ENCODE results near the gene GRM4.
A peak's percentile ranks its signal among the peaks of the same experiment; 100 is the strongest.

GRM4 gene

DNA sequence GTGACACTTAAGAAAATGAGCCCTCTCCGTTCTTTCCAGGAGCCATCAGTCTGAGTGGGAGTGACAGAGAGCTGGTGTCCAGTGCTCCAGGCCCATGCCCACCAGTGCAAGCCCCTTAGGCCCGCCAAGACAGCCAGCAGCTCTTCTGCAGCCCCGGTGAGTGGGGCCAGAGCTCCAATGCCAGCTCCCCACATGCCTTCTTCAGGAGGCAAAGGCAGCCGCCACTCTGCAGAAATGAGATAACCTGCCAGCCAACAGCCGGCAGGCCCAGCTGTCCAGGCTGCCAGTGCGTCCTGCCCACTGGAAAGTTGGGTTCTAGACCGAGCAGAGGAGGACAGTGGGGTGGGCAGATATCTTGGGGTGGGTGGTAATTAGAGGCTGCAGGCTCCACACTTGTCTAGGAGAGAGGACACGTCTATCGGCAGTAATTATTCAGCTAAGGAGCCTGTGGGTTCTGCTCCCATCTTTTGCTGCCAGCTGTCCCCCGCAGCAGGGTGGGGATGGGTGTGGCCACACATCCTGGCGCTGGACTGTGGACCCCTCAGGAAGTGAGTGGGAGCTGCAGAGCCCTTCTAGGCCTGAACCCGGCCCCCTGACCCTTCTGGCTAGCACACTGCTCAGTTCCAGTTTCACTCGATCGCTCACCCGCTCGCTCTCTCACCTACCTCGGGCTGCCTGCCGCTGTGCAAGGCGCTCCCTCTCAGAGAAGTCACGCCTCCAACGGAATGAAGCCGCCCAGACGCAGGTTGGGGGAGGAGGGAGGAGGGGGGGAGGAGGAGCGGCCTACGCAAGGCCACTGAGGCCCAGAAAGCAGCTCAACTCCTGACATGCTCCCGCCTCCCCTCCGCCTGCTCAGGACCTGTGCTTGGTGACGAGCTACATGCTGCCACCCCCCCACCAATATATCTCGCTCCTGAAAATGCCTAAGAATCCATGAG lies 3.6 kb downstream of the GRM4 start:
- DNase-seq = no peak

GRCh38 chr6:34140075-34140474 lies 5.8 kb downstream of the GRM4 start:
- no peak for DNase-seq

DNA sequence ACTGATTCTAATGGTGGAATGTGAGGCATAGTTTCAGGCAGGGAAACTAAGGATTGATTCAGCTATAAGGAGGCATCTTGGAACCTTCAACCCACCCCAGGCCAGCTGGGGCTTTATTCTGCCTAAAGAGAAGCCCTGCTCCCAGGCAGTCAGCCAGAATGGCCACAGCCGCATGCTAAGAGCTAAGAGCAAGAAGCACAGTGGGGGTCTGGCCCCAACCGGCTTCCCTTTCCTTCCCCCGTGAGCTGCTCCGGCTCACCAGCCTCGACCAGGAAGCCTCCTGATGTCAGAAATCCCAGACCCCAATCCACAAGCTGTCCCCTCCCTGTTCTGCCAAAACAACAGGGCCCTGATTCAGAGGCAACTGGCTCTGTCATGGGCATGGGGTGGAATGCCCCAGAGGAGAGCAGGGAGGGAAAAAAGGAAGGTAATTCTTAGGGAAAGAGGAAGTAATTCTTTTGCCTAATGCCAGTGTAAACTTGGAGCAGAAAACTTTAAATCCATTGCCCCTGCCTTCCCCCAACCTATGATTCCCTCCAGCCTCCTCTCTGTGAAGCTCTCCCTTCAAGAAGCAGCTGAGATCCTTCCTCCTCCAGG lies 6.9 kb downstream of the GRM4 start:
- no peak for DNase-seq

DNA sequence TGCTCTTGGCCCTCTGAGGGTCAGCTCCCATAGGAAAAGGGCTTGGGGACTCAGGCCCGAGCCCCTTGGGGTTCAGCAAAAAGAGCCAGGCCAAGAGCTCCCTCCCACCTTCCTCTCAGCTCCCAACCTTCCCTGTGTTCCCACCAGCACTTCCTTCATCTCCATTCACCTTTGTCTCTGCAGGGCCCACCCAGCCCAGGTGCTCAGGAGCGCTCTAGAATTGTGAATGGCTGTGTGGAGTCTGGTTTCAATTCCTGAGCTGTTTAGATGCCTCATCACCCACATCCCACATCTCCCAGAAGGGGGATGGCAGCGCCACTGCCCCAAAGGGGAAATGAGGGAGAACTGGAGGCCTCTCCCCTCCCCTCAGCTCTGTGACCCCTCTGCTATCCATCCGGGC lies 7.7 kb downstream of the GRM4 start:
- DNase-seq = no peak

- no peak for DNase-seq
Measured at GRCh38 chr6:34135541-34135940, 10.3 kb downstream of the GRM4 start.

GRCh38 chr6:34132486-34133185 lies 13.3 kb downstream of the GRM4 start:
- DNase-seq = peak; percentile 44

- DNase-seq = no peak
Measured at GRCh38 chr6:34131326-34132290, 14.3 kb downstream of the GRM4 start.

DNA sequence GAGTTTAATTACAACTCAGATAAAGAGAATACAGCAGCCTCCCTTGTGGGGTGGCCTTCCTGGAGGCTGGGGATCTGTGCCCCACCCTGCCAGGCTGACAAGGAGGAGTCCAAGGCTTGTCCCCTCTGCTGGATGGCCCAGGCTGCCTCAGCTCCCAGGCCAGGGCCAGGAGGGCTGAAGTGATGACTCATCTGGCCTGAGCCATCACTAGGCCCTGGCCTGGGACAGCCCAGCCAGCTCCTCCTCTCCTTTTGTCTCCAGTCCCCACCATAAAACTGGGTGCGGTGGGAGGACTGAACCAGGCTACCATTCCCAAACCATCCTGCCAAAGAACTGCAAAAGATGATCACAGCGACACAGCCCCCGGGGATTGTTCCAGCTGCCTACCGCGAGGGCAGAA lies 15.0 kb downstream of the GRM4 start:
- no peak for DNase-seq

DNA sequence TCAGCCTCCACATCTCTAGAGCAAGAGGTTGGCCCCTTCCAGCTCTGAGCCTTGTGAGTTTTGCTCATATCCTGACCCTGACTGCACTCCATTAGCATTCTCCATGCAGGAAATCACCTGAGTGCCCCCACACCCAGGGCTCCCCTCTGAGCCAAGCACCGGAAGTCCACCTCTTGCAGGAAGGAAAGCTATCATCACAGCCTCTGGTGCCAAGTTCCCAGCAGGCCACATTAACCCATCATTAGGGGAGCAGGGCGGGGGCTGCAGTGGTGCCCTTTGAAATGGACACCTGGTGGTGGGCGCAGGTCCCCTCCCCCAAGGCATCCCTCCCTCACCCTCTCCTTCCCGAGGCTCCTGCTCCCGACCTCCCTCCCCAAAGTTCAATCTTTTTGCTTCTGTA lies 16.1 kb downstream of the GRM4 start:
- no peak for DNase-seq

DNA sequence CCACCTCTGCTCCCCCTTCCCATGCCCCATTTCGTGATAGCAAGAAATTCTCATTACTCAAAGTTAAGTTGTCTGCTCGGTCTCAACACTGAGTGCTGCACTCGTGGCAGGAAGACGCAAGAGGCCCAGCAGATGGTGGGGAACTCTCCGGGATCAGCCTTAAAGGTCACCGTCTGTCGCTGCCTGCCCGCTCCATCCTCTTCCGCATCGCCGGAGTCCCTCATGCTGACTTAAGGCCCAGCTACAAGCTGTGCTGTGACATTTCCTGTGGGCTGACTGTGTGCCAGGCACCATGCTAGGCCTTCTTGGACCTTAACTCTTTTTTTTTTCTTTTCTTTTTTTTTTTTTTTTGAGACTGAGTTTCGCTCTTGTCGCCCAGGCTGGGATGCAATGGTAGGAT lies 17.8 kb downstream of the GRM4 start:
- DNase-seq = no peak

DNA sequence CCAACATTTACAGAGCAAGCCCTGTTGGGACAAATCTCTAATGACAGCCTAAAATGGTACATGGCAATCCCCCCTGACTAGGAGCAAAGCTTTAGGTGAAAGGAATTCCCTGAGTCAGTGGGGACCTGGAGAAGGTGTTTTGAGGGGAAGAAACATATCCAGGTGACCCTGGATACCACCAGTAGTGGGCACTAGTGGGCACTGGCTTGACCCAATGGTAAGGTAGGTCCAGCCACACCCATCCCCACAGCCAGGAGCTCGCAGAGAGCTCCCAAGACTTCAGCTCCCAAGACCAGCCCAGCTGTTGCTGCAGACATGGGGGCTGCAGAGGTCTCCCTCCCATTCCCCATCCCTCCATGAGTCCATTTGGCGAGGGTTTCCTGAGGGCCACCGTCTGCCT lies 19.5 kb downstream of the GRM4 start:
- DNase-seq = no peak

DNA sequence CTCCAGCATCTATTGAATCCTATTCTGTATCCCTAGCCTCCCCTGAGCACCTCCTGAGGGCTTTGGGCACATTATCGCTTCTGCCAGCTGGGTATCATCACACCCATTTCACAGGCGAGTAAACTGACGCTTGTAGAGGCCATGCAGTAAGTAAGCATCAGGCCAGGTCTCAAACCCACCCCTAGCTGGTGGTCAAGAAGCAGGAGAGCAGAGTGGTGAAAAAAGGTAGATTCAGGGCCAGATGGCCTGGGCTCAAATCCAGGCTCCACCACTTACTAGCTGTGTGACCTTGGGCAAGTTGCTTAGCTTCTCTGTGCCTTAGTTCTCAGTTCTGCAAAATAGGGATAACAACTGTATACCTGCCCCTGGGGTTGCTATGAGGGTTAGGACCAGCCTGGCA lies 19.9 kb downstream of the GRM4 start:
- no peak for DNase-seq

DNA sequence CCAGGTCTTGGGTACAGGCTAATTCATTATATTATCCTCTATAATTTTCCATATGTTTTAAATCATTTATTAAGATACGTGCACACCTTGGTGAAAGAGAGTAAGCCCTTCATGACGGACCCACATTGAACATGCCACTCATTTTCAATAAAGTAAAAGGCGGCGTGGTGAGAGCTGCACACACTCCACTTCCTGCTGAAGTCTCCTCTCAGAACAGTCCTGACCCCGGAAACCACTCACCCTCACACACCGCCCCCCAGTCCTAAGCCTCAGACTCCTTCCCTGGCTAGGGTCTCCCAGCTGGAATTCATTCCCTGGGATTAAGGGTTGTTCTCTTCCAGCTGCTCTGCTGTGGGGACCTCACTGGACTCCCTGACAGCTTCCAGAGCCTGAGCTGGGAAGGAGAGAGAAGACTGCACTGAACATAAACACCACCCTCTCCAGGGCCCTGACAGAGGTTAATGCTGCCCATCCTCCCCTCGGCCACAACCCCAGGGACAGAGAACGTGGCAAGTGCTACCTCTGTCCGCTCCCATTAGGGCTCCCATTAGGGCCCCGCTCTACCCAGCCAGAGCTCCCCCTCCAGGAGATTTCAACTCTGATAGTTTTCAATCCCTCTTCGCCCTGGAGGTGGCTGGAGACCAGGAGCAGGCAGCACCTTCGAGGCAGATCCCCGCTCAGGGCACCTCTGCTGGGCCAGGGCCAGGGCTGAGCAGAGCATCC lies 24.8 kb downstream of the GRM4 start:
- no peak for DNase-seq

- DNase-seq = no peak
Measured at GRCh38 chr6:34115915-34116314, 30.0 kb downstream of the GRM4 start.

- DNase-seq = peak; percentile 22
Measured at GRCh38 chr6:34115403-34115795, 30.5 kb downstream of the GRM4 start.

DNA sequence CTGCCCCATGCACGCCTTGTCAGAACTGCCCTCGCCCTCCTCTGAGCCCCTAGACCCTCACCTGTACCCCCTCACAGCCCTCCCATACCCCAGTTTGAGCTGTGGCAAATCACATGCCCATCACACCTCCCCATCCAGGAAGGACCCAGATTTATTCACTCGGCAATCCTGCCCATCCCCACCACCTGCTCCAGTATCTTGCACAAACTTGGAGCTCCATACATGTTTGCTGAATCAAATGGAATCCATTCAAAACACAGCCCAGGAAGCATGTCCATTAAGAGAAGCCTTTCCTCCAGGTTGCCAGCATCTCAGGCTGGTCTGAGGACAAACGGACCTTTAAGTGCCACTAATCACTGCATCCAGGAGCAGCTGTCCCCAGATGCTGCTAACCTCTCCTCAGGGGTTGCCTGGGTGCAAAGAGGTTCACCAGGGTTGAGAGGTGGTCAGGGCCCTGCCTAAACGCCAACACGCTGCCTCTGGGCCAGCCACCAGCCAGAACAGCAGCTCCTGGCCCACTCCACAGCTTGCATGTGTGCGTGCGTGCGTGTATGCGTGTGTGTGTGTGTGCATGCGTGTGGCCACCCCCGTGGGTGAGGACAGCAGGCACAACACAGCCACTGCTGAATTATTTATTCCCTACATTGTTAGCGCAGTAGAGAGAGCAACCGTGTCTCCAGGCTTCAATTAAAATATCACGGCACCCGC lies 31.0 kb downstream of the GRM4 start:
- no peak for DNase-seq

- no peak for DNase-seq
Measured at GRCh38 chr6:34113532-34113931, 32.4 kb downstream of the GRM4 start.

- no peak for DNase-seq
Measured at GRCh38 chr6:34112126-34112525, 33.8 kb downstream of the GRM4 start.

DNA sequence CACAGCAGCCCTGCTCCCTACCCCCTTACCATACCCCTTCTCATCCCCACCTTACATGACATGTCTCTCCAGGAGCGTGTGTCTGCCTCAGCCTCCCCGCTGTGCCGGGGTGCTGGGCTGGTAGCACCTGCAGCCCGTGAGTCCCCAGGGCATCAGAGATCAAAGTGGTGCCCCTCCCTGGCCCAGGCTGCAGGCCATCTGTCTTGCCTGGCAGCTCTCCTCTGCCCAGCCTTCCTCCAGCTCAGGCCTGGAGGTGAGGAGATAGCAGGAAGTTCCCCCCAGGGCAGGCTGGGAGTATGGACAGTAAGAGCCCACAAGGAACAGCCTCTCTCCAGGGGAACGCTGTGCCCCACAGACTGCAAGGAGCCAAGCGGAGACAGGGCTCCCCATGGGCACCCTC lies 35.3 kb downstream of the GRM4 start:
- no peak for DNase-seq

- DNase-seq = no peak
Measured at GRCh38 chr6:34108176-34108575, 37.7 kb downstream of the GRM4 start.

- DNase-seq = no peak
Measured at GRCh38 chr6:34106900-34107299, 39.0 kb downstream of the GRM4 start.
